ENCODE results near the gene RAD51B.

DNA sequence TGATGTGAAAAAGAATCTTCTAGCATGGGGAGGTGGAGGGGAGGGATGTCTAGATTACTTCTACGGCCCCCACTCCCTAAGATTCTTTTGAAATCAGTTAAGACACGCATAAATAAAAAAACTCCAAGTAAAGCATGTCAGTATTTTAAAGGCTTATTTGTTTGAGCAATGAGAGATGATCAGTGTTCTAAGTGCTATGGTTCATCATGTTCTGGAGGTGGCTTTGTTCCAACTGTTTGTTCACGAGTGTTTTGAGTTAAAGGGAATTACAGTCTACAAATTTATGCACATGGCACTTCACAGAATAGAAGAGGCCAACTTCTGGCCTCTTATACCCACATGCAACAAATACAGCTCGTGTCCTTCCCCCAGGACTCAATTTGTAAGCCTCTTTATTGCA lies 394.9 kb downstream of the RAD51B start:
- TF ChIP-seq, protein P1, sequence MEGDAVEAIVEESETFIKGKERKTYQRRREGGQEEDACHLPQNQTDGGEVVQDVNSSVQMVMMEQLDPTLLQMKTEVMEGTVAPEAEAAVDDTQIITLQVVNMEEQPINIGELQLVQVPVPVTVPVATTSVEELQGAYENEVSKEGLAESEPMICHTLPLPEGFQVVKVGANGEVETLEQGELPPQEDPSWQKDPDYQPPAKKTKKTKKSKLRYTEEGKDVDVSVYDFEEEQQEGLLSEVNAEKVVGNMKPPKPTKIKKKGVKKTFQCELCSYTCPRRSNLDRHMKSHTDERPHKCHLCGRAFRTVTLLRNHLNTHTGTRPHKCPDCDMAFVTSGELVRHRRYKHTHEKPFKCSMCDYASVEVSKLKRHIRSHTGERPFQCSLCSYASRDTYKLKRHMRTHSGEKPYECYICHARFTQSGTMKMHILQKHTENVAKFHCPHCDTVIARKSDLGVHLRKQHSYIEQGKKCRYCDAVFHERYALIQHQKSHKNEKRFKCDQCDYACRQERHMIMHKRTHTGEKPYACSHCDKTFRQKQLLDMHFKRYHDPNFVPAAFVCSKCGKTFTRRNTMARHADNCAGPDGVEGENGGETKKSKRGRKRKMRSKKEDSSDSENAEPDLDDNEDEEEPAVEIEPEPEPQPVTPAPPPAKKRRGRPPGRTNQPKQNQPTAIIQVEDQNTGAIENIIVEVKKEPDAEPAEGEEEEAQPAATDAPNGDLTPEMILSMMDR (IDR thresholded peaks at IDR 0.05): no peak
- TF ChIP-seq POLR2A (IDR thresholded peaks at IDR 0.05): no peak

Measured in thyroid gland (tissue), 4 donors.